ENCODE results near the gene SPINT4.

- TF ChIP-seq CTCF (IDR thresholded peaks at IDR 0.05; ENCODE audit: control extremely low read depth in 1 of 3, insufficient read depth in 1 of 3, low read depth in 1 of 3, low read length in 3 of 3) (no peak), RFX5 (IDR thresholded peaks at IDR 0.05; ENCODE audit: borderline replicate concordance, low read depth, low read length) (no peak), ASH2L (IDR thresholded peaks at IDR 0.05; ENCODE audit: low read length) (no peak)
Observed at GRCh38 chr20:45704969-45705637, 17.0 kb upstream of the SPINT4 start, which contains the start of gene WFDC10B.

Data from H1 (cell line).